ENCODE measurements around the gene TREX2. TPM values are rescaled to one million over a fixed set of nuclear protein-coding genes. Genes with fewer than 3 reads are reported as not detected.

Gene TREX2
- polyA plus RNA-seq, 1 of the 3 experiments (the other 2 are of a cell fraction): 0.76 TPM

DNA sequence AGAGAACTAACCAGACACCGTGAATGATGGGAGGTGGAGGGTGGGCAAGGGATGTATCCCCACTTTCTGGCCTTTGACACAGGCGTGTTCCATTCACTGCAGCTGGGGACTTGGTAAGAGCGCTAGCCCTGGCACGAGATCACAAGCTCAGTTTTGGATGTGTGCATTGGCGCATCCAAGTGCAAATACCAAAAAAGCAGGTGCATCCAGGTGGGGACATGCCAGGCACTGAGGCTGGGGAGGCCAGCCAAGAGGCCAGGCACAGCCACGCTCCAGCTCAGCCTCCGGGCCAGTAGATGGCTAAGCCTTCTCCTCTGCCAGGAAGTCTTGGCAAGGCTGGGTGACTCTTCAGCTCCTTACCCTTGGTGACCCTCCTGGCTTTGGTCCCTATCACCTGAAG lies 39.0 kb downstream of the TREX2 start:
- Histone ChIP-seq H3K27me3 (ENCODE audit: insufficient read depth) (peaks cover 59% of the 10 kb centered on the region), H3F3A (replicated peaks; ENCODE audit: insufficient read depth) (peaks cover 2% of the 10 kb centered on the region), H3K9ac (no peak overlapping the region), H3K36me3 (replicated peaks in 1 of 2; ENCODE audit: control insufficient read depth in 1 of 2, insufficient read depth in 2 of 2, low read length in 1 of 2) (no peaks in the 10 kb centered on the region), H3K79me2 (ENCODE audit: insufficient read depth) (no peaks in the 10 kb centered on the region), H4K20me1 (ENCODE audit: insufficient read depth) (no peaks in the 10 kb centered on the region), H2AFZ (ENCODE audit: low read depth) (no peak overlapping the region), H3K9me3 (no peaks in the 10 kb centered on the region), H3K4me3 (ENCODE audit: low read depth in 2 of 2, low read length in 1 of 2) (no peak overlapping the region), H3K9me2 (no peaks in the 10 kb centered on the region), H3K27ac (ENCODE audit: low read depth in 2 of 2, low read length in 1 of 2) (no peak overlapping the region), H3K4me2 (no peak overlapping the region), H3K4me1 (ENCODE audit: control insufficient read depth in 1 of 2, insufficient read depth in 2 of 2, low read depth in 1 of 2, low read length in 1 of 2) (peaks cover 0 to 4% of the 10 kb centered on the region in 2 experiments; a peak in 1 of 4 replicates)
- TF ChIP-seq NFIC (IDR thresholded peaks at IDR 0.05; ENCODE audit: borderline replicate concordance) (no peak), RFX5 (IDR thresholded peaks at IDR 0.05; ENCODE audit: low read length) (no peak), TEAD4 (IDR thresholded peaks at IDR 0.05; ENCODE audit: borderline replicate concordance, insufficient read depth) (no peak), GABPA (IDR thresholded peaks at IDR 0.05; ENCODE audit: low read depth) (no peak), CHD2 (IDR thresholded peaks at IDR 0.05; ENCODE audit: low read length, partially characterized antibody) (no peak), GATA2 (CRISPR knock-in tag; IDR thresholded peaks at IDR 0.05) (no peak), TCF12 (IDR thresholded peaks at IDR 0.05) (no peak), EZH2phosphoT487 (IDR thresholded peaks at IDR 0.05; ENCODE audit: borderline replicate concordance, low read depth) (no peak), RAD21 (IDR thresholded peaks at IDR 0.05; ENCODE audit: low read length) (no peak), SMC3 (IDR thresholded peaks at IDR 0.05; ENCODE audit: low read depth, low read length) (no peak), EP300 (IDR thresholded peaks at IDR 0.05; ENCODE audit: borderline replicate concordance in 1 of 2, low read depth in 1 of 2, low read length in 1 of 2) (no peak), RXRA (IDR thresholded peaks at IDR 0.05; ENCODE audit: borderline replicate concordance, low read depth) (no peak)
- TF ChIP-seq, protein P1, sequence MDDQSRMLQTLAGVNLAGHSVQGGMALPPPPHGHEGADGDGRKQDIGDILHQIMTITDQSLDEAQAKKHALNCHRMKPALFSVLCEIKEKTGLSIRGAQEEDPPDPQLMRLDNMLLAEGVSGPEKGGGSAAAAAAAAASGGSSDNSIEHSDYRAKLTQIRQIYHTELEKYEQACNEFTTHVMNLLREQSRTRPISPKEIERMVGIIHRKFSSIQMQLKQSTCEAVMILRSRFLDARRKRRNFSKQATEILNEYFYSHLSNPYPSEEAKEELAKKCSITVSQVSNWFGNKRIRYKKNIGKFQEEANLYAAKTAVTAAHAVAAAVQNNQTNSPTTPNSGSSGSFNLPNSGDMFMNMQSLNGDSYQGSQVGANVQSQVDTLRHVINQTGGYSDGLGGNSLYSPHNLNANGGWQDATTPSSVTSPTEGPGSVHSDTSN (IDR thresholded peaks at IDR 0.05): no peak
- TF ChIP-seq, protein P2, sequence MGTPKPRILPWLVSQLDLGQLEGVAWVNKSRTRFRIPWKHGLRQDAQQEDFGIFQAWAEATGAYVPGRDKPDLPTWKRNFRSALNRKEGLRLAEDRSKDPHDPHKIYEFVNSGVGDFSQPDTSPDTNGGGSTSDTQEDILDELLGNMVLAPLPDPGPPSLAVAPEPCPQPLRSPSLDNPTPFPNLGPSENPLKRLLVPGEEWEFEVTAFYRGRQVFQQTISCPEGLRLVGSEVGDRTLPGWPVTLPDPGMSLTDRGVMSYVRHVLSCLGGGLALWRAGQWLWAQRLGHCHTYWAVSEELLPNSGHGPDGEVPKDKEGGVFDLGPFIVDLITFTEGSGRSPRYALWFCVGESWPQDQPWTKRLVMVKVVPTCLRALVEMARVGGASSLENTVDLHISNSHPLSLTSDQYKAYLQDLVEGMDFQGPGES (IDR thresholded peaks at IDR 0.05; ENCODE audit: low read depth, low read length): no peak
- CTCF ChIA-PET: interaction anchor here (0.6 to 1.5 kb wide), 2 partner anchors 24 to 31 kb away, joined by 3 to 6 read pairs; no protein-coding TSS in a partner anchor
- POLR2A ChIA-PET: no interaction called here
- DNase-seq: no peak
- 23% methylated on average over 4 of the region's 7 CpGs for WGBS (ENCODE audit: low lambda C conversion rate)

DNA sequence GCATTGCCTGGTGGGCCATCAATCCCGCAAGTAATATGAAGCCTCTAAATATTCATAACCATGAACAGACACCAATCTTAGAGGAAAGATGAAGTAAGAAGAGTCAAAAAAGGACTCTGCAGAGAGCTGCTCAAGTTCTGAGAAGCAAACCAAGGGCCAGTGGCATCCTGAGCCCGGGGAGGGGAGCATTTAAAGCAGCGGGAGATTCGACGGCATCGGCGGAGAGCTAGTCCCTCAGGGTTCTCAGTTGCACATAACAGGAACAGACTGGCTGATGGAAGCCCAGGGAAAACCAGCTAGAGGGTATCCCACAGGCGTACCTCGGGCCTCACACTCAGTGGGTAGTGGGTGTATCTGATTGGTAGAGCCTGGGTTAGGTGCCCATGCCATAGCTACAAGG lies 39.8 kb downstream of the TREX2 start:
- Histone ChIP-seq H3K9ac (no peak overlapping the region), H3K9me3 (no peaks in the 10 kb centered on the region), H3K79me2 (ENCODE audit: insufficient read depth) (no peaks in the 10 kb centered on the region), H3K36me3 (replicated peaks in 1 of 2; ENCODE audit: control insufficient read depth in 1 of 2, insufficient read depth in 2 of 2, low read length in 1 of 2) (no peaks in the 10 kb centered on the region), H4K20me1 (ENCODE audit: insufficient read depth) (no peaks in the 10 kb centered on the region), H3K27ac (ENCODE audit: low read depth in 2 of 2, low read length in 1 of 2) (no peak overlapping the region), H3K4me2 (no peak overlapping the region), H3F3A (replicated peaks; ENCODE audit: insufficient read depth) (peaks cover 2% of the 10 kb centered on the region), H3K27me3 (ENCODE audit: insufficient read depth) (peaks cover 52% of the 10 kb centered on the region), H3K9me2 (no peaks in the 10 kb centered on the region), H3K4me3 (ENCODE audit: low read depth in 2 of 2, low read length in 1 of 2) (no peak overlapping the region), H2AFZ (ENCODE audit: low read depth) (no peak overlapping the region), H3K4me1 (ENCODE audit: control insufficient read depth in 1 of 2, insufficient read depth in 2 of 2, low read depth in 1 of 2, low read length in 1 of 2) (peaks cover 0 to 3% of the 10 kb centered on the region in 2 experiments; a peak in 1 of 4 replicates)
- 53% methylated on average over 9 of the region's 9 CpGs for WGBS (ENCODE audit: low lambda C conversion rate)
- CTCF ChIA-PET: interaction anchor here (1.4 to 1.5 kb wide), 2 partner anchors 13 to 32 kb away, joined by 4 to 6 read pairs; no protein-coding TSS in a partner anchor
- no peak for DNase-seq
- POLR2A ChIA-PET: no interaction called here
- no peak for TF ChIP-seq RCOR1 (IDR thresholded peaks at IDR 0.05; ENCODE audit: low read length)
- no peak for TF ChIP-seq EP300 (IDR thresholded peaks at IDR 0.05; ENCODE audit: borderline replicate concordance in 1 of 2, low read depth in 1 of 2, low read length in 1 of 2)
- no peak for TF ChIP-seq TCF12 (IDR thresholded peaks at IDR 0.05)
- TF ChIP-seq TAF1 (IDR thresholded peaks at IDR 0.05; ENCODE audit: borderline replicate concordance, low read depth, low read length): no peak
- TF ChIP-seq FOSL2 (IDR thresholded peaks at IDR 0.05; ENCODE audit: borderline replicate concordance, low read depth): no peak
- no peak for TF ChIP-seq SIN3A (IDR thresholded peaks at IDR 0.05; ENCODE audit: borderline replicate concordance, low read depth, low read length)
- TF ChIP-seq, protein P3, sequence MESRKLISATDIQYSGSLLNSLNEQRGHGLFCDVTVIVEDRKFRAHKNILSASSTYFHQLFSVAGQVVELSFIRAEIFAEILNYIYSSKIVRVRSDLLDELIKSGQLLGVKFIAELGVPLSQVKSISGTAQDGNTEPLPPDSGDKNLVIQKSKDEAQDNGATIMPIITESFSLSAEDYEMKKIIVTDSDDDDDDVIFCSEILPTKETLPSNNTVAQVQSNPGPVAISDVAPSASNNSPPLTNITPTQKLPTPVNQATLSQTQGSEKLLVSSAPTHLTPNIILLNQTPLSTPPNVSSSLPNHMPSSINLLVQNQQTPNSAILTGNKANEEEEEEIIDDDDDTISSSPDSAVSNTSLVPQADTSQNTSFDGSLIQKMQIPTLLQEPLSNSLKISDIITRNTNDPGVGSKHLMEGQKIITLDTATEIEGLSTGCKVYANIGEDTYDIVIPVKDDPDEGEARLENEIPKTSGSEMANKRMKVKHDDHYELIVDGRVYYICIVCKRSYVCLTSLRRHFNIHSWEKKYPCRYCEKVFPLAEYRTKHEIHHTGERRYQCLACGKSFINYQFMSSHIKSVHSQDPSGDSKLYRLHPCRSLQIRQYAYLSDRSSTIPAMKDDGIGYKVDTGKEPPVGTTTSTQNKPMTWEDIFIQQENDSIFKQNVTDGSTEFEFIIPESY (IDR thresholded peaks at IDR 0.05; ENCODE audit: borderline replicate concordance, low read depth): no peak
- no peak for TF ChIP-seq NRF1 (IDR thresholded peaks at IDR 0.05; ENCODE audit: low read depth, low read length)
- no peak for TF ChIP-seq RFX5 (IDR thresholded peaks at IDR 0.05; ENCODE audit: low read length)
- TF ChIP-seq, protein P2 (IDR thresholded peaks at IDR 0.05; ENCODE audit: low read depth, low read length): no peak
- TF ChIP-seq, protein P4, sequence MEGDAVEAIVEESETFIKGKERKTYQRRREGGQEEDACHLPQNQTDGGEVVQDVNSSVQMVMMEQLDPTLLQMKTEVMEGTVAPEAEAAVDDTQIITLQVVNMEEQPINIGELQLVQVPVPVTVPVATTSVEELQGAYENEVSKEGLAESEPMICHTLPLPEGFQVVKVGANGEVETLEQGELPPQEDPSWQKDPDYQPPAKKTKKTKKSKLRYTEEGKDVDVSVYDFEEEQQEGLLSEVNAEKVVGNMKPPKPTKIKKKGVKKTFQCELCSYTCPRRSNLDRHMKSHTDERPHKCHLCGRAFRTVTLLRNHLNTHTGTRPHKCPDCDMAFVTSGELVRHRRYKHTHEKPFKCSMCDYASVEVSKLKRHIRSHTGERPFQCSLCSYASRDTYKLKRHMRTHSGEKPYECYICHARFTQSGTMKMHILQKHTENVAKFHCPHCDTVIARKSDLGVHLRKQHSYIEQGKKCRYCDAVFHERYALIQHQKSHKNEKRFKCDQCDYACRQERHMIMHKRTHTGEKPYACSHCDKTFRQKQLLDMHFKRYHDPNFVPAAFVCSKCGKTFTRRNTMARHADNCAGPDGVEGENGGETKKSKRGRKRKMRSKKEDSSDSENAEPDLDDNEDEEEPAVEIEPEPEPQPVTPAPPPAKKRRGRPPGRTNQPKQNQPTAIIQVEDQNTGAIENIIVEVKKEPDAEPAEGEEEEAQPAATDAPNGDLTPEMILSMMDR (IDR thresholded peaks at IDR 0.05): no peak
- no peak for TF ChIP-seq JUND (IDR thresholded peaks at IDR 0.05)
